H1 (cell line): ENCODE results near the gene KLRF1. TPM values are rescaled to one million over a fixed set of nuclear protein-coding genes. Genes with fewer than 3 reads are reported as not detected.

Experiments
- CTCF ChIA-PET: fragments of 300-600 bp; sonication (Branson Sonifier 250); formaldehyde crosslinking; loops from one replicate; lab custom pipeline; 2021; ENCODE audit not compliant: partially characterized antibody; lab: Charles Lee
- POLR2A ChIA-PET: fragments of 300-600 bp; sonication (Branson Sonifier 250); formaldehyde crosslinking; loops from one replicate; lab custom pipeline; 2021; ENCODE audit warnings: inconsistent platforms; ENCODE audit not compliant: partially characterized antibody; lab: Charles Lee
- DNase-seq, 2 experiments: peaks; one replicate each; pipeline versions ENCODE4 v3.0.0 to v3.0.0-alpha.2; 2010 to 2022; ENCODE audit warnings: low spot score in 2 of 2, low read depth in 1 of 2, mixed read lengths in 1 of 2
- FAIRE-seq: peaks from 2 replicates; lab custom pipeline; 2011; peaks lifted over from hg19 to GRCh38; lab: Jason Lieb, UNC
- H2AFZ ChIP-seq: 2 replicates; pipeline ENCODE4 v1.8.1; 2012; ENCODE audit warnings: low read length, inconsistent platforms
- H2AK5ac ChIP-seq: 2 replicates; pipeline ENCODE4 v1.6.1; 2013; ENCODE audit warnings: low read depth, low read length
- H2BK120ac ChIP-seq: replicated peaks from 2 replicates; pipeline ENCODE3; 2013; ENCODE audit warnings: low read depth, low read length, inconsistent platforms
- H2BK12ac ChIP-seq: 2 replicates; pipeline ENCODE4 v1.6.1; 2013; ENCODE audit warnings: low read depth, low read length
- H2BK15ac ChIP-seq: 2 replicates; pipeline ENCODE4 v1.6.1; 2013; ENCODE audit warnings: low read length
- H2BK20ac ChIP-seq: 2 replicates; pipeline ENCODE4 v1.6.1; 2013; ENCODE audit warnings: low read length
- H2BK5ac ChIP-seq: 2 replicates; pipeline ENCODE4 v1.6.1; 2013; ENCODE audit warnings: low read depth, low read length
- H3K14ac ChIP-seq: 2 replicates; pipeline ENCODE4 v1.6.1; 2013; ENCODE audit warnings: inconsistent platforms; ENCODE audit not compliant: insufficient read length
- H3K18ac ChIP-seq: 2 replicates; pipeline ENCODE4 v1.6.1; 2013; ENCODE audit warnings: low read length; ENCODE audit errors: extremely low read depth
- H3K23ac ChIP-seq: 2 replicates; pipeline ENCODE4 v1.6.1; 2013; ENCODE audit warnings: inconsistent platforms; ENCODE audit not compliant: insufficient read length
- H3K23me2 ChIP-seq: 2 replicates; pipeline ENCODE4 v1.6.1; 2013; ENCODE audit warnings: low read depth, low read length
- H3K27ac ChIP-seq: 2 replicates; pipeline ENCODE4 v1.6.1; 2011; ENCODE audit warnings: low read depth, low read length, inconsistent platforms
- H3K27me3 ChIP-seq, 4 experiments: replicated peaks in 1 of 4; 1 replicate in 1 of 4; 2 replicates in 3 of 4; pipeline versions ENCODE4 v1.6.1 to v1.8.1; 2011 to 2013; ENCODE audit warnings: low read length in 3 of 4, mild to moderate bottlenecking in 3 of 4, inconsistent platforms in 2 of 4, mixed read lengths in 2 of 4, moderate library complexity in 1 of 4; ENCODE audit not compliant: control insufficient read depth in 3 of 4, insufficient read depth in 3 of 4; ENCODE audit errors: extremely low read depth in 1 of 4
- H3K36me3 ChIP-seq, 4 experiments: 2 replicates each; pipeline versions ENCODE4 v1.6.1 to v1.8.1; 2011 to 2013; ENCODE audit warnings: mild to moderate bottlenecking in 4 of 4, low read length in 3 of 4, moderate library complexity in 2 of 4, control low read depth in 1 of 4, inconsistent platforms in 1 of 4; ENCODE audit not compliant: insufficient read depth in 4 of 4, control insufficient read depth in 2 of 4
- H3K4ac ChIP-seq: replicated peaks from 2 replicates; pipeline ENCODE3; 2013; ENCODE audit warnings: low read length, low read depth, mixed read lengths, inconsistent platforms; ENCODE audit not compliant: insufficient read length
- H3K4me1 ChIP-seq, 4 experiments: replicated peaks in 1 of 4; 1 replicate in 1 of 4; 2 replicates in 3 of 4; pipeline versions ENCODE4 v1.6.1 to v1.8.1; 2011 to 2013; ENCODE audit warnings: low read length in 3 of 4, inconsistent platforms in 2 of 4, mixed read lengths in 1 of 4; ENCODE audit not compliant: insufficient read depth in 4 of 4, control insufficient read depth in 3 of 4
- H3K4me2 ChIP-seq, 2 experiments: 2 replicates each; pipeline versions ENCODE4 v1.6.1 to v1.8.1; 2011 to 2013; ENCODE audit warnings: low read depth in 2 of 2, low read length in 2 of 2, control low read depth in 1 of 2, inconsistent platforms in 1 of 2, mild to moderate bottlenecking in 1 of 2; ENCODE audit not compliant: insufficient read depth in 1 of 2
- H3K4me3 ChIP-seq, 4 experiments: fragments of 200-600, 300-600 bp in 1 of 4; sonication (generic), shearing (Covaris generic), sonication (Bioruptor Twin) in 1 of 4; 2 replicates each; pipeline versions ENCODE4 v1.5.1 to v1.8.1; 2011 to 2016; ENCODE audit warnings: low read length in 4 of 4, low read depth in 3 of 4, control low read depth in 2 of 4, inconsistent platforms in 2 of 4, mild to moderate bottlenecking in 2 of 4, mixed read lengths in 1 of 4, moderate library complexity in 1 of 4; ENCODE audit not compliant: insufficient read depth in 2 of 4; ENCODE audit errors: extremely low read depth in 1 of 4
- H3K56ac ChIP-seq: replicated peaks from 2 replicates; pipeline ENCODE3; 2013; ENCODE audit warnings: low read depth, mild to moderate bottlenecking, mixed read lengths, low read length, inconsistent platforms; ENCODE audit not compliant: insufficient read length
- H3K79me1 ChIP-seq: 2 replicates; pipeline ENCODE4 v1.6.1; 2013; ENCODE audit warnings: low read depth, low read length, control low read depth
- H3K79me2 ChIP-seq, 2 experiments: 2 replicates each; pipeline versions ENCODE4 v1.6.1 to v1.8.1; 2012 to 2013; ENCODE audit warnings: low read length in 2 of 2, mild to moderate bottlenecking in 2 of 2, inconsistent platforms in 1 of 2; ENCODE audit not compliant: insufficient read depth in 2 of 2, control insufficient read depth in 1 of 2
- H3K9ac ChIP-seq, 4 experiments: replicated peaks in 1 of 4; 1 replicate in 1 of 4; 2 replicates in 3 of 4; pipeline versions ENCODE4 v1.6.1 to v1.8.1; 2011 to 2013; ENCODE audit warnings: low read depth in 3 of 4, low read length in 3 of 4, control low read depth in 2 of 4, mild to moderate bottlenecking in 2 of 4, moderate library complexity in 2 of 4, inconsistent platforms in 1 of 4; ENCODE audit errors: extremely low read depth in 1 of 4
- H3K9me3 ChIP-seq, 2 experiments: 2 replicates each; pipeline versions ENCODE4 v1.6.1 to v1.8.1; 2012 to 2013; ENCODE audit warnings: mild to moderate bottlenecking in 2 of 2, moderate library complexity in 2 of 2, control low read depth in 1 of 2, inconsistent platforms in 1 of 2, low read depth in 1 of 2, low read length in 1 of 2, mixed read lengths in 1 of 2; ENCODE audit not compliant: insufficient read depth in 2 of 2
- H4K20me1 ChIP-seq, 2 experiments: replicated peaks in 1 of 2; 2 replicates each; pipeline versions ENCODE3 to v1.8.1; 2011 to 2013; ENCODE audit warnings: inconsistent platforms in 2 of 2, low read length in 2 of 2, mild to moderate bottlenecking in 1 of 2; ENCODE audit not compliant: insufficient read depth in 2 of 2, control insufficient read depth in 1 of 2
- H4K5ac ChIP-seq: 2 replicates; pipeline ENCODE4 v1.6.1; 2013; ENCODE audit warnings: low read length, low read depth, mixed read lengths, inconsistent platforms; ENCODE audit not compliant: insufficient read length
- H4K8ac ChIP-seq: 2 replicates; pipeline ENCODE4 v1.8.0; 2013; ENCODE audit warnings: mild to moderate bottlenecking, moderate library complexity, low read length, inconsistent platforms; ENCODE audit not compliant: insufficient read depth; ENCODE audit errors: extremely low read depth
- H4K91ac ChIP-seq: replicated peaks from 2 replicates; pipeline ENCODE3; 2013; ENCODE audit warnings: low read length, mixed read lengths, inconsistent platforms; ENCODE audit not compliant: insufficient read length
- ATF3 ChIP-seq: IDR thresholded peaks from 2 replicates; pipeline ENCODE4 v1.6.1; 2011; ENCODE audit warnings: low read depth, mild to moderate bottlenecking, low read length; ENCODE audit not compliant: insufficient read depth
- BRCA1 ChIP-seq: IDR thresholded peaks from 2 replicates; pipeline ENCODE4 v1.6.1; 2012; ENCODE audit warnings: low read depth, low read length, improper control_type of control experiment
- CHD2 ChIP-seq: IDR thresholded peaks from 2 replicates; pipeline ENCODE4 v1.6.1; 2012; ENCODE audit warnings: low read length, improper control_type of control experiment
- EGR1 ChIP-seq: IDR thresholded peaks from 2 replicates; pipeline ENCODE4 v1.6.1; 2011; ENCODE audit warnings: low read depth, low read length, borderline replicate concordance
- GABPA ChIP-seq: IDR thresholded peaks from 2 replicates; pipeline ENCODE4 v1.6.1; 2011; ENCODE audit warnings: mild to moderate bottlenecking, low read length, moderate library complexity, borderline replicate concordance; ENCODE audit not compliant: insufficient read depth
- KDM5A ChIP-seq: fragments of 200-600 bp; IDR thresholded peaks from 2 replicates; pipeline ENCODE4 v1.7.1; 2012; ENCODE audit warnings: mild to moderate bottlenecking, low read length, inconsistent platforms, mixed read lengths
- NRF1 ChIP-seq: IDR thresholded peaks from 2 replicates; pipeline ENCODE4 v1.6.1; 2011; ENCODE audit warnings: mild to moderate bottlenecking, low read depth, low read length, improper control_type of control experiment
- POU5F1 ChIP-seq: IDR thresholded peaks from 2 replicates; pipeline ENCODE4 v1.6.1; 2011; ENCODE audit warnings: low read depth, mild to moderate bottlenecking, low read length, moderate library complexity
- SIRT6 ChIP-seq: IDR thresholded peaks from one replicate; pipeline ENCODE4 v1.7.1; 2012; ENCODE audit warnings: low read length, inconsistent platforms
- SRF ChIP-seq: IDR thresholded peaks from 2 replicates; pipeline ENCODE4 v1.6.1; 2011; ENCODE audit warnings: mild to moderate bottlenecking, low read depth, low read length, moderate library complexity
- TAF1 ChIP-seq: IDR thresholded peaks from 2 replicates; pipeline ENCODE4 v1.6.1; 2011; ENCODE audit warnings: mild to moderate bottlenecking, low read depth, low read length
- TCF12 ChIP-seq: IDR thresholded peaks from 2 replicates; pipeline ENCODE4 v1.6.1; 2011; ENCODE audit warnings: low read depth, mild to moderate bottlenecking, low read length
- TEAD4 ChIP-seq: IDR thresholded peaks from 2 replicates; pipeline ENCODE4 v1.6.1; 2012; ENCODE audit warnings: low read depth, low read length, inconsistent platforms, mixed read lengths
- YY1 ChIP-seq: IDR thresholded peaks from 2 replicates; pipeline ENCODE4 v1.6.1; 2011; ENCODE audit warnings: low read depth, mild to moderate bottlenecking, low read length
- WGBS, 2 experiments: shearing (Covaris generic) in 1 of 2; methylation state at CpG; one replicate each; pipeline versions ENCODE4 v1.1.6 to v1.1.7; 2013 to 2015; ENCODE audit warnings: low lambda C conversion rate in 2 of 2, mixed read lengths in 2 of 2, inconsistent platforms in 1 of 2, low coverage in 1 of 2, missing lambda C conversion rate in 1 of 2; ENCODE audit not compliant: insufficient replicate concordance in 2 of 2, insufficient coverage in 1 of 2, insufficient read length in 1 of 2; ENCODE audit errors: extremely low coverage in 1 of 2, missing lambda C conversion rate in 1 of 2; 5-methylcytosine and 5-hydroxymethylcytosine counted together
- polyA plus RNA-seq, 7 experiments: library from polyadenylated mRNA; depleted of rRNA in 3 of 7; stranded (reverse) in 5 of 7; unstranded in 2 of 7; fragments of >200 nt in 5 of 7; fragments of 200-250 nt in 2 of 7; gene quantifications; 1 replicate in 5 of 7; 2 replicates in 1 of 7; 4 replicates in 1 of 7; pipeline versions ENCODE4 v1.2.1 to v1.2.3, GENCODE V29; 2011 to 2013; ENCODE audit warnings: missing spikeins in 2 of 7, mixed read lengths in 2 of 7
- total RNA-seq: library from RNA; stranded (reverse); fragmentation: NEBNext Ultra II Directional; extraction: Animal tissue kit (Norgen Biotek cat#: 25700); gene quantifications from 2 replicates; pipeline ENCODE4 v1.2.1, GENCODE V29; 2021

The KLRF1 gene
- total and polyA plus RNA-seq, 2 of the 8 experiments (the other 6 are each of a cell fraction or from before 2014, with no cell fraction given) = not detected

DNA sequence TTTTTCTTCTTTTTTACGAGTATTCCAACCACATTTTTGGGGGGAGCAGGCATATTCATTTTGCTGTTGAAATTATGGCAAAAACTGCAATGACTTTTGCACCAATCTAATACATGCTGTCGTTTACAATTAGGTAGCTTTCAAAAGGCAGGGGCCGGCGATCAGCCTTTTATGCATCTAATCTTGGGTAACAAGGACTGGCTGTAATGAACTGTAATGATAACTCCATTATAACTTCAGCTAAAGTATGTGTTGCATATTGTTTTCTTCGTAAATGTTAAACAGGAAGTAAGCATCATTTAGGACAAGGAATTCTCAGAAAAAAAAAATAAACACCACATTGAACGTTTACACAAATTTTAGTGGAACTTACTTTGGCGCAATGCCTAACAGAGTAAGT is 30.3 kb upstream of the KLRF1 start:
- Histone ChIP-seq H3K79me2 (no peaks in the 10 kb centered on the region), H4K91ac (no peak overlapping the region), H3K23me2 (no peaks in the 10 kb centered on the region), H3K9me3 (no peaks in the 10 kb centered on the region), H4K8ac (no peak overlapping the region), H2BK12ac (no peak overlapping the region), H3K18ac (no peak overlapping the region), H3K4me2 (no peak overlapping the region), H4K20me1 (no peaks in the 10 kb centered on the region), H3K9ac (no peak overlapping the region), H3K23ac (no peak overlapping the region), H2BK20ac (no peak overlapping the region), H3K4me1 (no peaks in the 10 kb centered on the region; a peak in 1 of 7 replicates), H3K14ac (no peak overlapping the region), H3K56ac (no peak overlapping the region), H2BK15ac (no peak overlapping the region), H3K4me3 (no peak overlapping the region), H2BK5ac (no peak overlapping the region), H2AFZ (no peak overlapping the region), H4K5ac (no peak overlapping the region), H3K27me3 (no peaks in the 10 kb centered on the region), H3K36me3 (no peaks in the 10 kb centered on the region), H3K27ac (no peak overlapping the region), H3K4ac (no peak overlapping the region), H2AK5ac (no peak overlapping the region), H3K79me1 (no peaks in the 10 kb centered on the region), H2BK120ac (no peak overlapping the region)
- no peak for TF ChIP-seq YY1
- no peak for TF ChIP-seq TEAD4
- no peak for TF ChIP-seq SRF
- no peak for TF ChIP-seq KDM5A
- TF ChIP-seq CHD2 = no peak
- TF ChIP-seq NRF1 = no peak
- TF ChIP-seq GABPA = no peak
- no peak for TF ChIP-seq ATF3
- TF ChIP-seq BRCA1 = no peak
- no peak for TF ChIP-seq EGR1
- TF ChIP-seq SIRT6 = no peak
- no peak for TF ChIP-seq TCF12
- TF ChIP-seq TAF1 = no peak
- TF ChIP-seq POU5F1 = no peak
- ChIA-PET POLR2A (no interaction called here), CTCF (interaction anchor here (0.7 to 10.7 kb wide), 13 partner anchors 8 to 465 kb away, joined by 3 to 278 read pairs (median 5); partner anchors contain the start of gene CD69)
- no peak for DNase-seq
- 90% methylated on average over 7 of the region's 7 CpGs; no CpG with 5 or more reads in 1 of the 2 experiments for WGBS, 2 experiments
- FAIRE-seq = no peak
